ENCODE measurements around the gene PPOX. TPM values are rescaled to one million over a fixed set of nuclear protein-coding genes. Genes with fewer than 3 reads are reported as not detected.

PPOX gene
- 10 to 100 TPM; 31.9 to 38.8 (median 35.0) TPM for polyA plus RNA-seq (ENCODE audit: insufficient read length in 3 of 3)

- peak; percentile 93 to 98 (median 93) for DNase-seq (ENCODE audit: low read depth in 3 of 3, low spot score in 2 of 3)
Observed at GRCh38 chr1:161165742-161166668, at the start of gene PPOX. Gene PPOX, plus strand, starts transcription at chr1:161166426. Its CDS starts 422 bp downstream, at chr1:161166848.

DNA sequence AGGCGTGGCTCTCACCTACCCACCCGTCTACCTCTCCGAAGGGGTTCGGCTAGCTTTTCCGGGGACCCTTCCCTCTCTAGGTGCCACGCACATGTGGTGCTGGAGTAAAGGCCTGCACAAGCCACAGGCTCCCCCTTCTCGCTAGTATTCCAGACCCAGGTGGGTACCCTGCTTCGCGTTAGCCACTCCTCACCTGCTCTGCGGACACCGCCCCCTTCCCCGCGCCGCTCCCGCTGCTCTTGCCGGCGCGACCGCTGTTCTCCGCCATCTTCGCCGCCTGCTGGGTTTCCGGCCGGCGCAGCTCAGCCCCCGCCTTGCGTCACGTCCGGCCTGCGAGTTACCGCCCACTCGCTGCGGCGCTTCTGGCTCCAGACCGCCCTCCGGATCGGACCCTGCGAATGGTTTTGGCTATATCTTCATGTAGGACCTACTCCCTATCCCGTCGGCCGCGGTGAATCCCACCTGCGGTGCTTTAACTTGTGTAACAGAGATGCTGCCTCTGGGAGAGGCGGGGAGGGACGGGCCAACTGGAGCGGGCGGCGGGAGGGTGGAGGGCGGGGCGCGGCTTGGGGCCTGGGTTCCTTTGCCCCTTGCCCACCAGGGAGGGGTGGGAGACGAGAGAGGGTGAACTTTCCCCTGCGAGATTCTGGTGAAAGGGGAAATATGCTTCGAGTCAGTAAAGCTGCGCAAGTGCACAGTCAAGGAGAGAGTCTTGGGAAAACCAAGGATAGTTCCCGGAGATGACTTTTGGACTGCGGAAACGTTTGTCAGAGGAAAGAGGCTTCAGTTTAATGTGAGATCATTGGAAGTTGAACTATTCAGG is 48.3 kb upstream of the PPOX start, which contains the start of the genes NIT1 and PFDN2:
NIT1 (plus strand) TSS at position 347 of the 823 bp plus-strand sequence; CDS start at position 419, 72 bp downstream.
PFDN2 (minus strand) TSS at position 279 of the 823 bp plus-strand sequence; CDS start at position 268, 11 bp downstream.
- peak; percentile 74 to 82 (median 78) for DNase-seq (ENCODE audit: low read depth in 3 of 3, low spot score in 2 of 3)

DNA sequence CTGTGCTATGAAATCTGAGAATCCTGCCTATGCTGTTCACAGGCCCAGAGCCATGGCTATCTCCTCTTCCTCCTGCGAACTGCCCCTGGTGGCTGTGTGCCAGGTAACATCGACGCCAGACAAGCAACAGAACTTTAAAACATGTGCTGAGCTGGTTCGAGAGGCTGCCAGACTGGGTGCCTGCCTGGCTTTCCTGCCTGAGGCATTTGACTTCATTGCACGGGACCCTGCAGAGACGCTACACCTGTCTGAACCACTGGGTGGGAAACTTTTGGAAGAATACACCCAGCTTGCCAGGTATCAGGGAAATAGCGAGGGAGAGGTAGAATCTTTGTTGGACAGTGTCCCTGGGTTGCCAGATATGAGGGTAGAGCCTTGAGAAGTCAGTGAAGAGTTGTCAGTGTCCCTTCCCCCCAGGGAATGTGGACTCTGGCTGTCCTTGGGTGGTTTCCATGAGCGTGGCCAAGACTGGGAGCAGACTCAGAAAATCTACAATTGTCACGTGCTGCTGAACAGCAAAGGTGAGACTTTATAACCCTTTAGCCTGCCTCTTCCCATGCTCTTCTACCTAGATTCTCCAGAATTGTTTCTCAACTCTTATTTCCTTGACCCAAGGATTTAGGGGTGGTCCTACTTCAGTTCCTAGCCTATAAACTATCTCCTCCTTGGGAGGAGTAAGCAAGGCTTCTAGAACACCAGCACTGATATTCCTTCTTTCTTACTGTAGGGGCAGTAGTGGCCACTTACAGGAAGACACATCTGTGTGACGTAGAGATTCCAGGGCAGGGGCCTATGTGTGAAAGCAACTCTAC is 46.9 kb upstream of the PPOX start:
- no peak for DNase-seq (ENCODE audit: low read depth in 3 of 3, low spot score in 2 of 3)

DNA sequence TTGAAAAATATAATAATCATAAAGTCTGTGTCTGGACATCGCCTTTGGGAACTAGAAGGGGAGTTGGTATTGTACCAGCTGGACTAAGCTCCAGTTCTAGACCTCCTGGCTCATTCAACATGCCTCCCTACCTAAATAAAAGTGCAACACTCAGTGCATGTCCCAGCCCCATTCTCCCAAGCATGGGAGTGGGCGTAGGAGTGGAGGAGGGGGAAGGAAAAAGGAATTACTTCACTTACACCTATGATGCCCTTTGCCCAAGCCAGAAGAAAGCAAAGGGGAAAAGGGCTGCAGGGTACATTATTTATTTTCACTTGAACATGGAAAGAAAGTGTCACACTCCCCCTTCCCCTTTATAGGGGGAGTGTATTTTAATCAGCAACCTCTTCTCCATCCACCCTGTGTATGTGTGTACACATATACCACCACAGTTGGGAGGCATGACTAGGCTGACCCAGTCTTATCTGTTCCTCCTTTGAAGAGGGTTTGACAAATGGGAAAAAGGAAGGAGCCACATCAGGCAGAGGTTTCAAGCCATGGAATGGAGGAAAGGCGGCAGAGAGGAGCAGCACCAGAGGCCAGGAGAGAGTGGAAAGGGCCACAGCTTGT is 45.1 kb upstream of the PPOX start:
- no peak for DNase-seq (ENCODE audit: low read depth in 3 of 3, low spot score in 2 of 3)

- DNase-seq (ENCODE audit: low read depth in 3 of 3, low spot score in 2 of 3) = no peak
Observed at GRCh38 chr1:161121834-161122233, 44.4 kb upstream of the PPOX start.

- no peak for DNase-seq (ENCODE audit: low read depth in 3 of 3, low spot score in 2 of 3)
Observed at GRCh38 chr1:161122967-161123366, 43.3 kb upstream of the PPOX start.

GRCh38 chr1:161127649-161128048 is 38.6 kb upstream of the PPOX start:
- no peak for DNase-seq (ENCODE audit: low read depth in 3 of 3, low spot score in 2 of 3)

- no peak for DNase-seq (ENCODE audit: low read depth in 3 of 3, low spot score in 2 of 3)
Observed at GRCh38 chr1:161128591-161129420, 37.4 kb upstream of the PPOX start.

- DNase-seq (ENCODE audit: low read depth in 3 of 3, low spot score in 2 of 3) = no peak
Observed at GRCh38 chr1:161130266-161130665, 36.0 kb upstream of the PPOX start.

- DNase-seq (ENCODE audit: low read depth in 3 of 3, low spot score in 2 of 3) = no peak
Observed at GRCh38 chr1:161131523-161132409, 34.5 kb upstream of the PPOX start.

DNA sequence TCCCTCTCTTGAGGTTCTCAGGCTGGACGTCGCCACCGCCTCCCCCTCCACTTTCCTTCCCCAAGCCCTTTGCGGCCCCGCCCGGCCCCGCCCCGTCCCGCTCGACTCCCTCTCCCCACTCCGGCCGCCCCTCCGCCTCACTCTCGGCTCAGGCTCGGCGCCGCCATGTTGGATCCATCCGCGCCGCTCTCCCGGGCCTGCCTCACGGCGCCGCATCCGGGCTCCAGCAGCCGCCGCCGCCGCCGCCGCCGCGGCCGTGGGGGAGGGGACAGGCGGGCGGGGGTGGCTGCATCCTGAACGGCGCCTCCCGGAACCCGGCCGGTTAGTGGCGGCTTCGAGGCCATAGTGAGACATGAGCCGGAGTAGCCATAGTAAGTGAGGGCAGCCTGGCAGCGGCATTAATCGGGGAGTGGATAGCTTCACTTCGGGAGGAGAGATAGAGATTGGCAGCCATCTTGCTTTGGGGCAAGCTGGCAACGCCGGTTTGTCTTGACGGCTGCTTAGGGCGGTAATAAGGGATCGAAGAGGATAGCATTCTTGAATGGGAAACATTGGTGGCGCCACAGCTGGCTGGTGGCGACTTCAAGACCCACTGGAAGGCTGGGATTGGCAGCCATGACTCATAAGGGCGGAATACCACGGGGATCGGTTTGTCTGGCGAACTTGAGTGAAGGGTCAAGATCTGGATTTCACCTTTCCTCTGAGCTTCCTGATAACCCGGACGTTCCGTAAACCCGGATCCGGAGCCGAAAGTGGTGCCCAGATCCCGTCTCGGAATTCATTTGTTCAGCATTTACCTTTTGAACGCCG is 33.6 kb upstream of the PPOX start, which contains the start of gene DEDD:
DEDD (minus strand) TSS at position 258 of the 810 bp plus-strand sequence. CDS start 8,205 bp downstream, outside the sequence.
- DNase-seq (ENCODE audit: low read depth in 3 of 3, low spot score in 2 of 3) = peak; percentile 78 to 90 (median 83)

DNA sequence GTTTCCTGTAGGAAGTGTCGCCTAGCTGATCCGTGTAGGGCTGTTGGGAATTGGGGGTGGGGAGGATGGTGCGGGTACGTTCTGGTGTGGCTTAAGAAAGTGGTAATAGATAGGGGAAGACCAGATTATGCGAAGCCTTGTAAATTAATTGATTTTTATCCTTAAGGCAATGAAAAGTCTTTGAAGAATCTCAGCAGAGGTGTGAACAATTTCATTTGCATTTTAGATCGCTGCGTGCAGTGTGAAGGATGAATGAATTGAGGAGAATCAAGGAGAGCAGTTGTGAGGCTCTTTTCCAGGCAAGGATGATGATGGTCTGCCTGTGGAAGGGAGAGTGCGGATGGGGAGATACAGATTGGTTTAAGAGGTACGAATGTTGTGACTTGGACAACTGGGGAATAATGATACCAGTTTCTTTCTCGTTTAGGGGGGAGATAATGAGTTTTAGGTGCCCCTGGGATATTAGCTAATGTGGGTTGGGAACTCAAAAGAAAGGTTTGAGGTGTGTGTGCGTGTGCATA is 32.9 kb upstream of the PPOX start:
- DNase-seq (ENCODE audit: low read depth in 3 of 3, low spot score in 2 of 3) = no peak

GRCh38 chr1:161137881-161138280 is 28.3 kb upstream of the PPOX start:
- no peak for DNase-seq (ENCODE audit: low read depth in 3 of 3, low spot score in 2 of 3)

DNA sequence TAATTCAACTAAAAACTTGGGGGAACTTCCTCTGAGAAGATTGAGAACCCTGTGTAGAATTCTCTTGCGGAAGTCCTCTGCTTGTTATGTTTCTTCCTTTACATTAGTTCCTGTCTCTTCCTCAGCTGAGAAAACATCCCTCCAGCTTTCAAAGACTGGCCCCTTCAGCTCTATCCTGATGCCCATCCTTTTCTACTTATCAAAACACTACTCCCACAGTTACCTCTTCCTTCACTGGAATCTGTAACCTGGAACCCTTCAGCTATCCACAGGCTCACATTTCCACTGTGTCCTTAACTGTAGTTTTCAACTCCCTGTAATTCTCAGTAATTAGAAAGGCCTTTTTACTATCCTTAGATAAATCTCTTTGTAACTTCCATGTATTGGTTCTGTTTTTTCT is 27.8 kb upstream of the PPOX start:
- no peak for DNase-seq (ENCODE audit: low read depth in 3 of 3, low spot score in 2 of 3)

- no peak for DNase-seq (ENCODE audit: low read depth in 3 of 3, low spot score in 2 of 3)
Observed at GRCh38 chr1:161139766-161140165, 26.5 kb upstream of the PPOX start.

- DNase-seq (ENCODE audit: low read depth in 3 of 3, low spot score in 2 of 3) = no peak
Observed at GRCh38 chr1:161140755-161141400, 25.3 kb upstream of the PPOX start.
